Activated naive CD4-positive, alpha-beta T cell (primary cell): ENCODE data around the gene LAMC3.

Experiments used
- DNase-seq, 4 experiments: peaks; one replicate each; lab custom pipeline; 2025; lab: John Stamatoyannopoulos, UW

LAMC3 gene

DNA sequence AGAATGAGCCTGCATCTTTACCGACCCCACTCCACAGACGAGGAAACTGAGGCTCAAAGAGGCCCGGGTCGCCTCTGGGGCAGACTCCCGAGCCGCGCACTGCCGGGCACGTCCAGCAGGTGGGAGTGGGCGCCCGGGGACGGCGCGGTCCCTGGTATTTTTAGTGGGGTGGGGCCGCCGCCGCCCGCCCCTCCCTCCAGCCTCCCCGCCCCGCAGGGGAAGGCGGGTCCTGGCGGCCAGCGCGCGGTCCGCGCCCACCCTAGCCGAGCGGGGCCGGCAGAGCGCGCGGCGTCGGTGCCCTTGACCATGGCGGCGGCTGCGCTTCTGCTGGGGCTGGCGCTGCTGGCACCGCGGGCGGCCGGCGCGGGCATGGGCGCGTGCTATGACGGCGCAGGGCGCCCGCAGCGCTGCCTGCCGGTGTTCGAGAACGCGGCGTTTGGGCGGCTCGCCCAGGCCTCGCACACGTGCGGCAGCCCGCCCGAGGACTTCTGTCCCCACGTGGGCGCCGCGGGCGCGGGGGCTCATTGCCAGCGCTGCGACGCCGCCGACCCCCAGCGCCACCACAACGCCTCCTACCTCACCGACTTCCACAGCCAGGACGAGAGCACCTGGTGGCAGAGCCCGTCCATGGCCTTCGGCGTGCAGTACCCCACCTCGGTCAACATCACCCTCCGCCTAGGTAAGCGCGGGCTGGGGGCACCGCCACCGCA is at the start of gene LAMC3:
Gene LAMC3, plus strand, starts transcription at position 266 of the 710 bp plus-strand sequence. Its CDS starts 41 bp downstream, at position 307.
- DNase-seq: no peak

DNA sequence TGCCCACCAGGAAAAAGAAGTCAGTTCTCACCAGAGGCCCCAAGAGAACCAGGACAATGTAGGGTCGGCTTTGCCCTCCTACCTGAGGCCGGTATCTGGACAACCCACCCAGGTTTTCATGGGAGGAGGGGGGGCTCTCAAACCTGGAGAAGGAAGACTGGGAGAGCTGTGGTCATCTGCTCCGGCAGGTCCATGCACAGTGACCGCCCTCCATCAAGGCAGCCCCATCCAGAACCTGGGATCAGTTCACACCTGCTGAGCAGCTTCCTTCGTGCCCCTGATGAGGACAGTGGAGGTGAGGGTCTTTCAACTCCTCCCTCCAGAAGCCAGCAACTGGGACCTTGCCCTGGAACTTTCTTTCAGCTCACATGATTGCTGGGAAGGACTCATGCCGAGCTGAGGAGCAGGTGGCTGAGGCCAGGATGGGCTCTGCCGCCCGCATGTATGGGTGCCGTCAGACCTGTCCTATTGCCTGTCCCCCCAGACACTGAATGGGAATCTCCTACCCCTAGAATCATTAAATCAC is 49.1 kb upstream of the LAMC3 start:
- no peak for DNase-seq

DNA sequence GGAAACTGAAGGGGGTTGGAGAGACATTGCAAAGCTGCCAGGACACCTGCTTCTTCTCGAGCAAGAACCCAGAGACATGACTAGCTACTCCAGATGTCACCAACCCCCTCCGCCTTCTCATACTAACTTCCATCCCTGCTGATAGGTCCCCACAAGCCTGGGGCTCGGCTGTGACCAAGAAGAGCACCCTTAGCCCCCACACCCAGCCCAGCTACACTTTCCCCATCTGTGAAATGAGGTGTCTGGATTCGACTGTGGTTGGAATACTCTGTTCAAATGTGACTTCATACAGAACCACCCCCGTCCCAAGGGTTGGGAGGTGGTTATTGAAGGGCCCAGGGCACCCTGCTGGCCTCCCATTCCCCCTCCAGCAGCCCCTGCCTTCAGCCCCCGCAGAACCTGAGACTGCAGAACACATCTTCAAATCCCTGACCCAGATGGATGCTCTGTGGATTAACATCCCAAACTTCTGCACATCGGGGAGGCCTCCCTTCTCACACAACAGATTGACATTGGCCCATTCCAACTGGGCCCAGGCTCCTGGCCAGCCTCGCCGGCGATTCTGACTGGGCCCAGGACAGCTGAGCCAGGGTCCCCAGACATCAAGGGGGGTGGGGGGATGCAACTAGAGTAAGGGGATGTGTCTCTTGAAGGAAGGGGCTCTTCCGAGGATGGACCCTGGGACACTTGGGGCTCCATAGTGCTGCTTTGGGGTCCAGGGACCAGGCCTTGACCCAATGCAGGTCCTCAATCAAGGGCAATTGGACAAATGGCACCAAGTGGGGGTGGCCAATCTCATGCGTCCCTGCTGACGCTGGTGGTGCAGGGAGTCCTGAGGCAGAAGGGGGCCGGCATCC is 48.2 kb upstream of the LAMC3 start:
- DNase-seq: no peak

DNA sequence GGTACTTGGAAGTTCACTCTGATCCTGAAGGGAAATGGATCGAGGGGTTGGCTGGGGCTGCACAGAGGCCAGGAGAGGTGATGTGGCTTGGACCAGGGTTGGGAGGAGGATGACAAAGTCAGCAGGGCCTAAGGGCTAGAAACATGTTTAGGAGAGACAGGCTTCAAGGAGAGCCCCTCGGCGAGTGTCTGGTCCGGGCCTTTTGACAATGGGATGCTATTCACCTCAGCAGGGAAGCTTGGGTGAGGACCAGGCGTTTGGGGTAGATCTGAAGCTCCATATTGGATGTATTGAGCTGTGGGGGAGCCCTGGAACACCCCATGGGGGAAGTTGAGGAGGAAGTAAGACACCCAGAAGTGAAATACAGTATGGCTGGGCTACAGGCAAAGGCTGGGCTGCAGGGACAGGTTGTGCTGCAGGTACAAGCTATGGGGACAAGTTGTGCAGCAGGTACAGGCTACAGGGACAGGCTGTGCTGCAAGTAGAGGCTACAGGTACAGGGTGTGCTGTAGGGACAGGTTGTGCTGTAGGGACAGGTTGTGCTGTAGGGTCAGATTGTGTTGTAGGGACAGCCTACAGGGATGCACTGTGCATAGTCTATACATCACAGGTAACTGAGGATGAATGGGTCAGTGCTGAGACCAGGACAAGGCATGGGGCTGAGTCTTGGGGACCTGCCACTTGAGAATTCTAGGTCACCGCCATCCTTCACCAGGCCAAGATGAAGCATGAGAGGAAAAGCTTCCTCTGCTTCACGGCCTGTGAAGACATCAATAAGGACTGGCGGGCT is 47.3 kb upstream of the LAMC3 start:
- DNase-seq: no peak

DNA sequence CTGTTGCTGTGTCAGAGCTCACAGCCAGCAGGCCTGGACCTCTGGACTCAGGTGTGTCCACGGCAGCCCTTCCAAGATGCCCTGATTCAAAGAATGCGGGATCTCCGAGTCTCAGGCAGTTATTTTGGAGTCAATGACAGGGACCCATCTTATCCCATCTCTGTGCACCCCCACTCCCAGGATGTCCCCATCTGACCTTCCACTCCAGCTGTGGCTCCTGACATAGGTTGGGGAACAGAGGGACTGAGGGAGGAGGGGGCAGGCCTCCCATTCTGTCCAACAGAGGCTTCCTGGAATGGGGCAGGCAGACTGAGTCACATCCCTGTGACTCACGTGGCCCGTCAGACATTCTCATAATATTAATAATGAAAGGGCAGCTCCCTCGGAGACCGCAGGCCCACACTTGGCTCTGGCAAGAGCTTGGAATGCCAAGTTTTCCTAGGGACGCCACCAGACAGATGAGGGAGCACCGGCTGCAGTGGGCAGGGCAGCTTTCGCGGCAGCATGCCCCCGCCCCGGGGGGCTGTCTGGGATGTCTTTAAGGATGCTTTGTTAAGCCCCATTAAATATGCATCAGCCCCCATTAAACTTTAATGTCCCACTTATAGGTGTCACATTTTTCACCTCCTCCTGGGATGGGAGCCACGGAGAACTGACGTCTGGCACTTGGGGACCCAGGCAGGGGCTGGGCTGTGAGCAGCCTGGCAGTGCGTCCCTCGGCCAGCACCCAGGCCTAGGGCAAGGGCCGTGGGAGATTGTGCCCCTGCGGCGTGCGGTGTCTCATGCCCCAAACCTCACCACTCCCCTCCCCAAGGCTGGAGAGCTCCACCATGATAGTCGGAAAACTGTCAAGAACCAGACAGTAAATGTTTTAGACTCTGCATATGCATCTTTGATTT is 46.3 kb upstream of the LAMC3 start:
- DNase-seq: no peak

DNA sequence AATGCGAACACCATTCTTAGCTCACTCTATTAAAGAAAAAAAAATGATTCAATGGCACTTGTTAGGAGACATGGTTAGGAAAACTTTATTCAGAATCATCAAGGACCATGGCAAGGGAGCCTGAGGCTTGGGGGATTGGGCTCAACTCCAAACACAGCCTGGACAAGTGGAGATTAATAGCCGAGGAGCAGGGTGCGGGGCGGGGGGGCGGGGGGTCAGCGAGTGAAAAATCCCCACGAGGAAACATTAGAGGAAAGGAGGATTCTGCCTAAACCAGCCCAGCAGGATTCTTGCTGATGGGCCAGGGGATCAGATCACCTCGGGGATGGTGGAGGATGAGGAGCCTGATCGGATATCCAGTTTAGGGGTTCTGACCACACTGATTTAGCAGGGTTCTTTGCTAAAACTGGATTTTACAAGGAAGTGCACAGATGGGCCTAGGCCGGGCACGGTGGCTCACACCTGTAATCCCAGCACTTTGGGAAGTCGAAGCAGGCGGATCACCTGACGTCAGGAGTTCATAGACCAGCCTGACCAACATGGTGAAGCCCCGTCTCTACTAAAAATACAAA is 45.6 kb upstream of the LAMC3 start:
- no peak for DNase-seq

DNA sequence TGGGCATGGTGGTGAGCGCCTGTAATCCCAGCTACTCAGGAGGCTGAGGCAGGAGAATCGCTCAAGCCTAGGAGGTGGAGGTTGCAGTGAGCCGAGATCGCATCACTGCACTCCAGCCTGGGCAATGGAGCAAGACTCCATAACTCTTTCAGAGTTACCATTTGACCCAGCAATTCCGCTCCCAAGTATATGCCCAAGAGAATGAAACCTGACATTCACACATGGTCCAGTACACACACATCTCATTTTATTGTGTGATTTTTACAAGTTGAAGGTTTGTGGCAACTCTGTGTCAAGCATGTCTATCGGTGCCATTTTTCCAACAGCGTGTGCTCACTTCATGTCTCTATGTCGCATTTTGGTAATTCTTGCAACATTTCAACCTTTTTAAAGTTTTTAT is 45.1 kb upstream of the LAMC3 start:
- no peak for DNase-seq

DNA sequence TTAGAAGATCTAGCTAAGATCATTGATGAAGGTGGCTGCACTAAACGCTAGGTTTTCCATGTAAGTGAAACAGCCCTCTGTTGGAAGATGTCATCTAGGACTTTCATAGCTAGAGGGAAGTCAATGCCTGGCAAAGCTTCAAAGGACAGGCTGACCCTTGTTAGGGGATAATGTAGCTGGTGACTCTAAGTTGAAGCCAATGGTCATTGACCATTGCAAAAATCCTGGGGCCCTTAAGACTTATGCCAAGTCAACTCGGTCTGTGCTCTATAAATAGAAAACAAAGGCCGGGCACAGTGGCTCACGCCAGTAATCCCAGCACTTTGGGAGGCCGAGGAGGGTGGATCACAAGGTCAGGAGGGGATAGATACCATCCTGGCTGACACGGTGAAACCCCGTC is 43.3 kb upstream of the LAMC3 start:
- DNase-seq: no peak

DNA sequence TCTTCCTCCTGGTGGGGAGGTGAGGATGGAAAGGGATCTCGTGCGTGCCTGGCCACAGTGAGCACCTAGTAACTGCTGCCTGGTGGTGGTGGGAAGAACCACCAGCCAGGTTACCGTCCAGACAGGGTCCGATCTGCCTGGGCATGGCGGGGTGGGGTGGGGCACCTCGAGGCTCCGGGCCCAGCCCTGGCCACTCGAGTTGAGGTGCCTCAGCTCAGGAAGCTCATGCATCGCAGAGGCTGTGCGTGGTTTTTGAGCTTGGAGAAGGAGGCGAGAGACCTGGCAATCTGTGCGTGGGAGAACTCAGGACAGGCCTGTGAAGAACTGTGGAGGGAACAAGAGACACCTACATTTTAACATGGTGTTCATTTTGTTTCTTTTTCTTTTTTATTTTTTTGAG is 38.9 kb upstream of the LAMC3 start:
- no peak for DNase-seq

DNA sequence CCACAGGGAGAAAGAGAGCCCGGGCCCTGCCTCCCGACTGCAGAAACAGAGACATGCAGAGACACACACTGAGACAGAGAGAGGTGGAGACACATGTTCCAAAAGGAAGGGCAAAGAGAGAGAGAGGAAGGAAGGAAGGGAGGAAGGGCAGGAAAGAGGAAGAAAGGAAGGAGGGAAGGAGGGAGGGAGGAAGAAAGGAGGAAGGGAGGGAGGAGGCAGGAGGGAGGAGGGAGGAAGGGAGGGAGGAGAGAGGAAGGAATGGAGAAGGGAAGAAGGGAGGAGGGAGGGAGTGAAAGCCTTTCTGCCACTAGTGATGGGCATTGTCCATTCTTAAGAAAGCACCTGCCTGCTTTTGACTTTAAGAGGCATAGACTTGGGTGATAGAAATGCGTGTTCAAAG is 38.1 kb upstream of the LAMC3 start:
- no peak for DNase-seq

DNA sequence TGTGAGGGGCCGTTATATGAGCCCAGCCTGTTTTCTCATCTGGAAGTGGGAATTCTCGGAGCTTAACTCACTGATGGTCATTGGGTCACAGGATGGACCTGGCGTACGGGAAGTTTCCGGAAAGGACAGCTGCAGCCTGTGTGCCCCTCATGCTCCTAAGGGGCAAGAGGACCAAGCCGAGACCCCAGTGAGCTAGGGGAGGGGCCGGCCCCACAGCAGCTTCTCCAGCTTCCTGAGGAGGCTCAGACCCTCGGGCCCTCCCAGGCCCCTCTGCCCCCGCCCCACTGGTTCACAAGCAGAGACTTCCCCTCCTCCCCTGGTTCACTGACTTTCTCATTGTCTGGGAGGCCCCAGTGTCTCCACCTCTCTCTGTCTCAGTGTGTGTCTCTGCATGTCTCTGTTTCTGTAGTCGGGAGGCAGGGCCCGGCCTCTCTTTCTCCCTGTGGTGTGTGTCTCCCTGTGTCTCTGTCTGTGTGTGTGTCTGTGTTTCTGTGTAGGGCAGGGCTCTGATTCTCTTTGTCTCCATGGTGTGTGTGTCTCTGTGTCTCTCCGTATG is 37.6 kb upstream of the LAMC3 start:
- DNase-seq: no peak

DNA sequence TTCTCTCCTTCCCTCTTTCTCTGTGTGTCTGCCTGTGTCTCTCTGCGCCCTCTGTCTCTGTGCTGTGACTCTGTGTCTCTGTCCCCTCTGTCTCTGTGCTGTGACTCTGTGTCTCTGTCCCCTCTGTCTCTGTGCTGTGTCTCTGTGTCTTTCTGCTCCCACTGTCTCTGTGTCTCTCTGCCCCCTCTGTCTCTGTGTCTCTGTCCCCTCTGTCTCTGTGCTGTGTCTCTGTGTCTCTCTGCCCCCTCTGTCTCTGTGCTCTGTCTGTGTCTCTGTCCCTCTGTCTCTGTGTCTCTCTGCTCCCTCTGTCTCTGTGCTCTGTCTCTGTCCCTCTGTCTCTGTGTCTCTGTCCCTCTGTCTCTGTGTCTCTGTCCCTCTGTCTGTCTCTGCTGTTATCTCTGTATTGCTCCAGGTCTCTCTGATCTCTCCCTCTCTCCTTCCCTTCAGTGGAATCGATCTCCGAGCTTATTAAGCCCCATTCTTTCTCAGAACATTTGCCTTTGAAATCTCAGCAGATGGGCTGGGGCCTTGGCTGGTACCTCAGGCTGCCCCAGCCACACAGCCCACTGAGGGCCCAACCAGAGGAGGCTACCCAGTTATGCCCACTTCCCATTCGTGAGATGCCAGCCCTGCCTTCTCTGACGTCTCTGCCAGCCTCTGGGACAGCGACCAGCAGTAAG is 36.6 kb upstream of the LAMC3 start:
- no peak for DNase-seq

DNA sequence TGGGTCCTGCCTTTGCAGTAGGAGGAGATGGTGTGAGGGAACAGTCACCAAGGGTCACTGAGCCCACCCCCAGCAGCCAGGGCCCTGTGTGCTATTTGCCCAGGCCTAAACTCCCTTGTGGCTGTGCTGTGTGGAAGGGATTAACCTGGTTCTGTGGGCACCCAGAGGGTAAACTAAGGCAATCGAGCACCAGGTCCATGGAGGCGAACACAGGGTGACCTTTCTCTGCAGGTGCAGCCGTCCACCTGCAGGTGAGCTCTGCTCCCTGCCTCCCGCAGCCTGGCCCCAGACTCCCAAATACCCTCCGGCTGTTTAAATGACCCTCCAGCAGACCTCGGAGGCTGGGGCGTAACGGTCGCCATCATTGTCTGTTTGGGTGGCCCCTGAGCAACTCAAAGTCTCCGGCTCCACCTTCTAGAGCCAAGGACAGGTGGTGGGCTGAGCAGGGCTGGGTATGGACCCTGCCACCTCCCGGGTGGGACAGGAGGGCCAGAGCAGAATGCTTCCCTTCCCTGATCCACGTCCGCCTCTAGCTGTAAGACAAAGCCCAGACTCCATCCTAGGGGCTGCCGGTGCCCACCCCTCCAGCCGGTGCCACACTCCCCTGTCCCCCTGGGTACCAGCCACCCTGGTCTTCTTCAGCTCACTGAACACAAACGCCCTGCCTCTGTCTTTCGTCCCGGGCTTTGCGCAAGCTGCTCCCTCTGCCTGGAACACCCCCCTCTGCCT is 35.9 kb upstream of the LAMC3 start:
- no peak for DNase-seq

DNA sequence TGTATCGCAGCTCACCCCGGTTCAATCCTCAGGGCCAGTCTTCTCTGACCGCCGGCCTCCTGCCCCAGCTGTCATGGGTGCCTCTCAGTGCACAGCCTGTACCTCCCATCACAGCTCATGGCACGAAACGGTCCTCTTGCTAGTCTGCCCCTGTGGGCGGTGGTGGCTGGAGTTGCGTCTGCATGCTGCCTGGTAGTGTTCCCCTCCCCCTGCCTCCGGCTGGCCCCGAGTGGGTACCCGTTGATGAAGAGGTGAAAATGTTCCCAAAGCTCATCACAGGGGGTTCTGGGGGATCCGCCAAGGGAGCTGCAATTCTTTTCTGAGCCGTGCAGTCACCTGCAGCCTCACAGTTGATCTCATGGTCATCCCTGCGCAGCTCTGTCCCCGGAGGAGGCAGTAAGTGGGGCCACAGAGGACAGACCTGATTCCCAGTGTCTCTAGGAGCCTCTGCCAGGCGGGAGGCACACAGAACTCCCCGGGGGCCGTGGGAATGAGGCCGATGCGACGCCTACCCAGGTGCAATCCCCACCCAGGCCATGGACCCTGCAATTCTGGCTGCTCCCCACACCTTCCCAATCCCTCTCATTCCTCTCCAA is 35.2 kb upstream of the LAMC3 start:
- DNase-seq: no peak

DNA sequence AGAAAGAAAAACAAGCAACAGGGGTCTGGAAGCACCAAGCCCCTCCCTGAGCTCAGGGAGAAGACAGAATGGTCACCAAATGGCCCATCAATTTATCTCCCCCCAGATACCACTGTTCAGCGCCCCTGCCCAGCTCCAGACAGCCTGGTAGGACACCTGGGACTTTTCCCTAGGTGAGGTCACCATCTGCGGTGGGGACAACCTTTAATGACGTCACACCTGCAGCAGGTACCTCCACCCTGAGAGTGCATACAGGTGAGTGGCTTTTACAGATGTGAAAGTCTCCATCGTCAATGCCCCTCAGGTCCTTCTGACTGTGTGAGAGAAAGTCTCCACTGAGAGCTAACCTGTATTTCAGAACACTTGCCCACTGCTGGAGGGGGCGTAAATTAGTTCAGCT is 34.3 kb upstream of the LAMC3 start:
- no peak for DNase-seq

DNA sequence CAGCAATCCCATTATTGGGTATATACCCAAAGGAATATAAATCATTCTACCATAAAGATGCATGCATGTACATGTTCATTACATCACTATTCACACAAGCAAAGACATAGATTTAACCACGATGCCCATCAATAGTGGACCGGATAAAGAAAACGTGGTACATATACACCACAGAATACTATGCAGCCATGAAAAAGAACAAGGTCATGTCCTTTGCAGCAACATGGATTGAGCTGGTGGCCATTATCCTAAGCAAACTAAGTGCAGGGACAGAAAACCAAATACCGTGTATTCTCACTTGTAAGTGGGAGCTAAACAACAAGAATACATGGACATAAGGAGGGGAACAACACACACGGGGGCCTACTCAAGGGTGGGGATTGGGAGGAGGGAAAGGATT is 33.8 kb upstream of the LAMC3 start:
- no peak for DNase-seq

DNA sequence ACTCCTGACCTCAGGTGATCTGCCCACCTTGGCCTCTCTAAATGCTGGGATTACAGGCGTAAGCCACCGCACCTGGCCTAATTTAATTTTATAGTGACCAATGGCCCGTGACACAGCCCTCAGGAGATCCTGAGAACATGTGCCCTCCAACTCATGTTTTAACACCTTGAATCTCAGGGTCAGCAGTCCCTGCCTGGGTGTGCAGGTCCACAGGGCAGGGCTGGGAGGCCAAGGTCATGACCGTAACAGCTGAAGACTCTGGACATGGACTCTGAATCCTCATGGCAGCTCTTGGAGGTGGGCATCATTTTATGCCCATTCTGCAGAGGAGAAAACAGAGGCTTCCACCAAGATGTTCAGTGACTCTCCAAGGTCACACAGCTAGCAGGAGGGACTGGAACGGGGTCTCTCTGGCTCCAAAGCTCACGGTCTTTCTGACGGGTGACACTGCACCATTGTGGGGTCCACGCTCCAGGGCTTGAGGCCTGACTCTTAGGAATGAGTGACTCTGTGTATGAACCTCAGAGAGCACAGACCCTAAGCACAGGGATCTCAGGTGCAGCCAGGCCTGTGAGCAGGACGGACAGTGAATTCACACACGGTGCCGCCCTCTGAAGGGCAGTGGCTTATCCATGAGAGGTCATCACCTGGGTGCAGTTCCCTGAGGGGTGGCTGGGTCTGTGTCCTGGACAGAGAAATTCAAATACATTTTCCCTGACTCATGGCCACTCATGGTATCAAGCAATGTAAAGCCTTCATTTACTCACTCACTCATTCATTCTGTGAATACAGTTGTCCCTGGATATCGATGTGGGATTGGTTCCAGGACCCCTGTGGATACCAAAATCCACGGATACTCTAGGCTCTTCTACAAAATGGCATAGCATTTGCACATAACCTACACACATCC is 32.8 kb upstream of the LAMC3 start:
- DNase-seq: no peak

DNA sequence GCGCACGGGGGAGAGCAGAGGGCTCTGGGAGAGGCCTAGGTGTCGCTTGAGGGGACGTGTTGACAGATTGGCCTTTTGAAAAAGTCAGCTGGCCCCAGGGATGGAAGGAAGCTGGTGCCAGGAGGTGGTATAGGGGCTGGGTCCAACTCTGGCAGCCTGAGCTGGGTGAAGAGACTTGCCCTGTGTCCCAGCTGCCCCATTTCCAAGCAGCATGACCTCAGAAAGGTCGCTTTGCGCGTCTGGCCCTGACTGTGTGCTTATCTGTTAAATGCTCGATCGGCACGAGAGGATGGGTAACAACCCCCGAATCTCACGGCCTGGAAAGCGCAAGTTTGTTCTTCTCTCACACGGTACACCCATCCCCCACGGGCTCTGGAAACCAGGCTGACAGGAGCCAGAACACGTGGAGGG is 31.2 kb upstream of the LAMC3 start:
- no peak for DNase-seq
